GM12878 (cell line): ENCODE data around the gene SH2D3A. TPM values are rescaled to one million over a fixed set of nuclear protein-coding genes. Genes with fewer than 3 reads are reported as not detected.
A peak's percentile ranks its signal among the peaks of the same experiment; 100 is the strongest.

Experiments used
- ATAC-seq: fragments of 200-7000 bp; cut with Tn5 transposase; 3 replicates; pipeline ENCODE4 v1.9.1; 2020; ENCODE audit warnings: mild to moderate bottlenecking, moderate library complexity
- BruUV-seq: library from RNA; stranded (reverse); fragments of 400-500 nt; replicated peaks from 2 replicates; lab custom pipeline; 2021; lab: Mats Ljungman, UMichigan
- CTCF ChIA-PET: fragments of 300-600 bp; sonication (Branson Sonifier 250); formaldehyde crosslinking; extraction: SDS; loops from one replicate; lab custom pipeline; 2021; ENCODE audit warnings: inconsistent platforms; lab: Yijun Ruan, JAX
- POLR2A ChIA-PET: fragments of 350-600 bp; formaldehyde crosslinking; extraction: SDS; loops from one replicate; lab custom pipeline; 2021; ENCODE audit warnings: inconsistent platforms; lab: Charles Lee
- RAD21 ChIA-PET: fragments of 300-600 bp; sonication (Branson Sonifier 250); formaldehyde crosslinking; loops from one replicate; lab custom pipeline; 2023; ENCODE audit warnings: antibody characterized with exemption; ENCODE audit not compliant: unreplicated experiment; lab: Charles Lee
- SMC1A ChIA-PET: fragments of 300-600 bp; sonication (Branson Sonifier 250); formaldehyde crosslinking; loops from one replicate; lab custom pipeline; 2023; ENCODE audit not compliant: unreplicated experiment, uncharacterized antibody; lab: Charles Lee
- DNase-seq: peaks from one replicate; pipeline ENCODE4 v3.0.0-alpha.2; 2011; ENCODE audit warnings: low read depth, low spot score
- FAIRE-seq: peaks from 3 replicates; lab custom pipeline; 2011; peaks lifted over from hg19 to GRCh38; lab: Jason Lieb, UNC
- H2AFZ ChIP-seq: 2 replicates; pipeline ENCODE4 v1.6.0; 2011; ENCODE audit warnings: low read depth, low read length, control low read depth; ENCODE audit not compliant: control insufficient read depth
- H3K27ac ChIP-seq: 2 replicates; pipeline ENCODE4 v1.5.1; 2011; ENCODE audit warnings: control low read depth; ENCODE audit not compliant: control insufficient read depth, insufficient read depth
- H3K27me3 ChIP-seq, 2 experiments: replicated peaks in 1 of 2; 2 replicates each; pipeline versions ENCODE4 v1.6.0 to v1.6.1; 2011; ENCODE audit warnings: low read length in 1 of 2; ENCODE audit not compliant: control insufficient read depth in 2 of 2, insufficient read depth in 2 of 2
- H3K36me3 ChIP-seq, 2 experiments: 2 replicates each; pipeline ENCODE4 v1.5.1; 2011; ENCODE audit warnings: low read length in 1 of 2; ENCODE audit not compliant: control insufficient read depth in 2 of 2, insufficient read depth in 2 of 2
- H3K4me1 ChIP-seq: 2 replicates; pipeline ENCODE4 v1.6.1; 2011; ENCODE audit warnings: mild to moderate bottlenecking, low read length, moderate library complexity, mixed read lengths; ENCODE audit not compliant: control insufficient read depth, insufficient read depth
- H3K4me2 ChIP-seq: 2 replicates; pipeline ENCODE4 v1.6.0; 2011; ENCODE audit warnings: control low read depth; ENCODE audit not compliant: control insufficient read depth, insufficient read depth
- H3K4me3 ChIP-seq: fragments of 200-600 bp; sonication (generic); 2 replicates; pipeline ENCODE4 v1.5.1; 2016
- H3K79me2 ChIP-seq: 2 replicates; pipeline ENCODE4 v1.6.0; 2011; ENCODE audit warnings: low read length; ENCODE audit not compliant: control insufficient read depth, insufficient read depth
- H3K9ac ChIP-seq: 2 replicates; pipeline ENCODE4 v1.8.0; 2011; ENCODE audit warnings: low read length, control low read depth, mixed read lengths; ENCODE audit not compliant: control insufficient read depth, insufficient read depth
- H3K9me3 ChIP-seq: replicated peaks from 3 replicates; pipeline ENCODE4 v1.5.1; 2011; ENCODE audit warnings: mild to moderate bottlenecking, low read length; ENCODE audit not compliant: control insufficient read depth, insufficient read depth
- H4K20me1 ChIP-seq: 2 replicates; pipeline ENCODE4 v1.6.0; 2011; ENCODE audit not compliant: control insufficient read depth, insufficient read depth
- E2F4 ChIP-seq: IDR thresholded peaks from 2 replicates; pipeline ENCODE4 v1.6.1; 2012; ENCODE audit warnings: low read depth, low read length, improper control_type of control experiment
- E4F1 ChIP-seq: fragments of 450-650 bp; IDR thresholded peaks from 2 replicates; pipeline ENCODE4 v1.6.1; 2018; ENCODE audit warnings: borderline replicate concordance, mild to moderate bottlenecking; ENCODE audit not compliant: partially characterized antibody
- EP300 ChIP-seq, 2 experiments: fragments of 150-350 bp in 1 of 2; IDR thresholded peaks; 2 replicates each; pipeline ENCODE4 v1.6.1; 2011 to 2012; ENCODE audit warnings: low read depth in 2 of 2, low read length in 2 of 2, borderline replicate concordance in 1 of 2, improper control_type of control experiment in 1 of 2, inconsistent platforms in 1 of 2; ENCODE audit not compliant: control insufficient read depth in 1 of 2
- ZNF207 ChIP-seq: fragments of 450-650 bp; IDR thresholded peaks from 2 replicates; pipeline ENCODE4 v1.6.1; 2014; ENCODE audit warnings: antibody characterized with exemption, mild to moderate bottlenecking, borderline replicate concordance
- ZNF24 ChIP-seq: fragments of 450-650 bp; IDR thresholded peaks from 2 replicates; pipeline ENCODE4 v1.6.1; 2017; ENCODE audit warnings: antibody characterized with exemption, mild to moderate bottlenecking
- WGBS: methylation state at CpG from one replicate; pipeline ENCODE4 v1.1.6; 2016; ENCODE audit warnings: low lambda C conversion rate; ENCODE audit not compliant: insufficient replicate concordance, insufficient coverage; ENCODE audit errors: missing lambda C conversion rate; 5-methylcytosine and 5-hydroxymethylcytosine counted together
- in situ Hi-C: fragments of 300-500 bp; cut with MboI; formaldehyde crosslinking; loops from 9 replicates; pipeline ENCODE4 v1.14.3; 2018; ENCODE audit warnings: mixed read lengths
- intact Hi-C: fragments of 100-400 bp; cut with micrococcal nuclease; formaldehyde crosslinking; loops from one replicate; pipeline ENCODE4 v1.14.2; 2022; ENCODE audit not compliant: unreplicated experiment
- polyA plus RNA-seq, 11 experiments: library from polyadenylated mRNA; depleted of rRNA in 4 of 11; unstranded in 6 of 11; stranded (reverse) in 5 of 11; fragments of >200 nt; fragmentation: Nextera tagmentation in 4 of 11; fragmentation: Illumina TruSeq in 1 of 11; extraction: Ambion mirVana in 4 of 11; extraction: Trizol in 1 of 11; gene quantifications; 1 replicate in 1 of 11; 2 replicates in 10 of 11; pipeline versions ENCODE4 v1.2.1 to v1.2.3, GENCODE V29; 2011 to 2016; ENCODE audit warnings: inconsistent platforms in 2 of 11, missing spikeins in 2 of 11, low read depth in 1 of 11
- total RNA-seq, 4 experiments: library from RNA; depleted of rRNA in 3 of 4; stranded (reverse); fragments of >200 nt in 3 of 4; fragmentation: Illumina TruSeq in 1 of 4; extraction: Trizol in 1 of 4; gene quantifications; 2 replicates each; pipeline versions ENCODE4 v1.2.1 to v1.2.3, GENCODE V29; 2013 to 2021

Gene SH2D3A
- total and polyA plus RNA-seq, 10 of the 15 experiments (the other 5 are each of a cell fraction or from before 2014, with no cell fraction given): 0.77 to 24.4 (median 9.5) TPM

DNA sequence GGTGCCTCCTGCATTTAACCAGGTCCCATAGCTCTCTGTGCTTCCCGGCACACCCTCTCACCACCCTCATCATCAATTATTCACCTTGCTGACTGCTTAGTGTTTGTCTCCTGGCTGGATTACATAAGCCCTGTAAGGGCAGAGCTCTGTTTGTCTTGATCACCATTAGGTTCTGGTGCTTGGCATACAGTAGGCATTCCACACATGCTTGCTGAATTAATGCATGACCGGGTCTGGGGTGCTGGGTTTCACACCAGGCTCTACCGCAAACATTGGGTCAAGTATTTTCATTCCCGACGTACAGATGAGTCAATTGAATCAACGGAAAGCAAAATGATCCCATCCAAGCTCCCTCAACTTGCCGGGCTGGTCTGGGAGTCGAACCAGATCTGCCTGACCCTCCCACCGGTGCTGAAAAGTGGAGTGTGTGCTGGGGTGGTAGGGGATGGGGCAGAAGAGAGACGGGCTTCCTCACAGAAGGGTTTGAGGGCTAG is 33.8 kb upstream of the SH2D3A start:
- Histone ChIP-seq H3K9ac (peak overlapping the region; percentile 83), H2AFZ (peak overlapping the region; percentile 47), H3K4me2 (peak overlapping the region; percentile 100), H3K4me1 (peaks cover 25% of the 10 kb centered on the region), H3K27ac (peak overlapping the region; percentile 89), H3K9me3 (no peaks in the 10 kb centered on the region), H3K27me3 (no peaks in the 10 kb centered on the region), H4K20me1 (no peaks in the 10 kb centered on the region), H3K36me3 (no peaks in the 10 kb centered on the region; a peak in 2 of 4 replicates), H3K79me2 (peaks cover 65% of the 10 kb centered on the region), H3K4me3 (peak overlapping the region; percentile 66)
- POLR2A ChIA-PET: interaction anchor here (0.5 to 5.8 kb wide), 10 partner anchors 10 to 199 kb away, joined by 3 to 72 read pairs (median 4); partner anchors contain the start of gene VAV1
- CTCF ChIA-PET: interaction anchor here (0.5 to 6.5 kb wide), 9 partner anchors 10 to 675 kb away, joined by 3 to 47 read pairs (median 7); partner anchors contain the start of genes GPR108, TNFSF14 and VAV1
- 1% methylated on average over 10 of the region's 10 CpGs for WGBS
- TF ChIP-seq ZNF24: peak; percentile 58; the same call in 1 of the 2 replicates
- no peak for TF ChIP-seq E2F4
- TF ChIP-seq ZNF207: 0 out of 2 replicates have a peak, but pooled peaks have one; percentile 3
- TF ChIP-seq E4F1: no peak
- TF ChIP-seq EP300 (IDR thresholded peaks at IDR 0.05; ENCODE audit: borderline replicate concordance in 1 of 2, control insufficient read depth in 1 of 2, low read depth in 2 of 2, low read length in 2 of 2): no peak
- in situ Hi-C loops (no loop called here), intact Hi-C loops (loop anchor here (2.0 kb wide), 1 partner anchor 64 kb away; the partner anchor contains the start of gene GPR108)
- SMC1A ChIA-PET: interaction anchor here (0.8 to 4.2 kb wide), 8 partner anchors 10 to 62 kb away, joined by 3 to 28 read pairs (median 12); partner anchors contain the start of gene VAV1
- ATAC-seq (peak; percentile 4), DNase-seq (no peak), FAIRE-seq (no peak)
- RAD21 ChIA-PET: interaction anchor here (0.6 to 4.8 kb wide), 9 partner anchors 9 to 284 kb away, joined by 3 to 98 read pairs (median 5); partner anchors contain the start of gene VAV1
- no TSS peak for BruUV-seq
